ENCODE results near the gene SLC7A4. TPM values are rescaled to one million over a fixed set of nuclear protein-coding genes. Genes with fewer than 3 reads are reported as not detected.

SLC7A4 gene
- total RNA-seq, 1 donor: 0.36 TPM

GRCh38 chr22:20994128-20994901 lies 38.0 kb downstream of the SLC7A4 start:
- peaks cover 54% of the 10 kb centered on the region for H3K36me3 ChIP-seq (ENCODE audit: insufficient read depth, low read length)
- no peak for TF ChIP-seq CTCF (IDR thresholded peaks at IDR 0.05; ENCODE audit: extremely low read depth, low read depth, low read length)

GRCh38 chr22:20993304-20994127 lies 38.8 kb downstream of the SLC7A4 start:
- Histone ChIP-seq H3K36me3 (ENCODE audit: insufficient read depth, low read length) (peaks cover 46% of the 10 kb centered on the region), H3K9me3 (ENCODE audit: low read depth, low read length) (no peaks in the 10 kb centered on the region)
- no peak for TF ChIP-seq CTCF (IDR thresholded peaks at IDR 0.05; ENCODE audit: extremely low read depth, low read depth, low read length)

More at GRCh38 chr22:20994128-20994901, 38.0 kb downstream of the SLC7A4 start:
- Histone ChIP-seq H3K4me1 (ENCODE audit: insufficient read depth, low read length) (no peaks in the 10 kb centered on the region), H3K4me3 (ENCODE audit: insufficient read depth, low read length) (no peak overlapping the region), H3K4me2 (ENCODE audit: insufficient read depth, low read length) (no peak overlapping the region), H3K9me3 (ENCODE audit: low read depth, low read length) (no peaks in the 10 kb centered on the region), H3K27me3 (ENCODE audit: insufficient read depth, low read length) (no peaks in the 10 kb centered on the region), H3K27ac (ENCODE audit: low read depth, low read length) (no peak overlapping the region), H2AFZ (ENCODE audit: low read length) (no peak overlapping the region), H3K79me2 (ENCODE audit: insufficient read depth, low read length) (no peaks in the 10 kb centered on the region), H4K20me1 (ENCODE audit: insufficient read depth, low read length) (peaks cover 2% of the 10 kb centered on the region)
- no peak for DNase-seq (ENCODE audit: insufficient read length, low spot score, missing footprints)

GRCh38 chr22:20992456-20993303 lies 39.7 kb downstream of the SLC7A4 start:
- Histone ChIP-seq H2AFZ (ENCODE audit: low read length) (no peak overlapping the region), H3K4me2 (ENCODE audit: insufficient read depth, low read length) (no peak overlapping the region), H3K79me2 (ENCODE audit: insufficient read depth, low read length) (no peaks in the 10 kb centered on the region), H4K20me1 (ENCODE audit: insufficient read depth, low read length) (no peaks in the 10 kb centered on the region), H3K36me3 (ENCODE audit: insufficient read depth, low read length) (peaks cover 46% of the 10 kb centered on the region), H3K27me3 (ENCODE audit: insufficient read depth, low read length) (no peaks in the 10 kb centered on the region), H3K4me1 (ENCODE audit: insufficient read depth, low read length) (no peaks in the 10 kb centered on the region), H3K27ac (ENCODE audit: low read depth, low read length) (no peak overlapping the region), H3K9me3 (ENCODE audit: low read depth, low read length) (no peaks in the 10 kb centered on the region), H3K4me3 (ENCODE audit: insufficient read depth, low read length) (no peak overlapping the region)
- no peak for DNase-seq (ENCODE audit: insufficient read length, low spot score, missing footprints)
- TF ChIP-seq CTCF (IDR thresholded peaks at IDR 0.05; ENCODE audit: extremely low read depth, low read depth, low read length): no peak

More at GRCh38 chr22:20993304-20994127, 38.8 kb downstream of the SLC7A4 start:
- Histone ChIP-seq H4K20me1 (ENCODE audit: insufficient read depth, low read length) (no peaks in the 10 kb centered on the region), H3K27me3 (ENCODE audit: insufficient read depth, low read length) (no peaks in the 10 kb centered on the region), H2AFZ (ENCODE audit: low read length) (no peak overlapping the region), H3K79me2 (ENCODE audit: insufficient read depth, low read length) (no peaks in the 10 kb centered on the region), H3K27ac (ENCODE audit: low read depth, low read length) (no peak overlapping the region), H3K4me3 (ENCODE audit: insufficient read depth, low read length) (no peak overlapping the region), H3K4me2 (ENCODE audit: insufficient read depth, low read length) (no peak overlapping the region), H3K4me1 (ENCODE audit: insufficient read depth, low read length) (no peaks in the 10 kb centered on the region)
- peak; percentile 70 for DNase-seq (ENCODE audit: insufficient read length, low spot score, missing footprints)
